Neural progenitor cell (in vitro differentiated cells): Measurements from ENCODE around the gene LARGE1. TPM values are rescaled to one million over a fixed set of nuclear protein-coding genes. Genes with fewer than 3 reads are reported as not detected.

ENCODE experiments used
- DNase-seq: peaks from one replicate; pipeline ENCODE4 v3.0.0-alpha.2; 2016; ENCODE audit warnings: low spot score
- H2AFZ ChIP-seq: fragments of 200-600 bp; sonication (generic); replicated peaks from 2 replicates; pipeline ENCODE4 v1.6.1; 2016; ENCODE audit warnings: antibody characterized with exemption
- H3F3A ChIP-seq: fragments of 200-600 bp; sonication (generic); 2 replicates; pipeline ENCODE4 v1.6.1; 2016; ENCODE audit warnings: antibody characterized with exemption, low read depth
- H3K27ac ChIP-seq: fragments of 200-600 bp; sonication (generic); 2 replicates; pipeline ENCODE4 v1.5.1; 2016; ENCODE audit warnings: mild to moderate bottlenecking
- H3K27me3 ChIP-seq: fragments of 200-600 bp; sonication (generic); 2 replicates; pipeline ENCODE4 v1.6.1; 2016; ENCODE audit warnings: mild to moderate bottlenecking, moderate library complexity
- H3K36me3 ChIP-seq: fragments of 200-600 bp; sonication (generic); 2 replicates; pipeline ENCODE4 v1.5.1; 2016
- H3K4me1 ChIP-seq: fragments of 200-600 bp; sonication (generic); 2 replicates; pipeline ENCODE4 v1.6.1; 2016; ENCODE audit warnings: mixed run types
- H3K4me2 ChIP-seq: fragments of 200-600 bp; sonication (generic); 2 replicates; pipeline ENCODE4 v1.6.1; 2016
- H3K4me3 ChIP-seq: fragments of 200-600 bp; sonication (generic); 2 replicates; pipeline ENCODE4 v1.5.1; 2016
- H3K79me2 ChIP-seq: fragments of 200-600 bp; sonication (generic); 2 replicates; pipeline ENCODE4 v1.6.1; 2016; ENCODE audit warnings: low read depth
- H3K9ac ChIP-seq: fragments of 200-600 bp; sonication (generic); 2 replicates; pipeline ENCODE4 v1.6.1; 2016
- H3K9me3 ChIP-seq: fragments of 200-600 bp; sonication (generic); 2 replicates; pipeline ENCODE4 v1.5.1; 2016; ENCODE audit warnings: low read depth
- H4K20me1 ChIP-seq: fragments of 200-600 bp; sonication (generic); 2 replicates; pipeline ENCODE4 v1.6.1; 2016; ENCODE audit warnings: low read depth
- H3K27ac Mint-ChIP-seq: 3 replicates; pipeline ENCODE4 v1.8.0; 2021; ENCODE audit warnings: mixed read lengths
- H3K27me3 Mint-ChIP-seq: 2 replicates; pipeline ENCODE4 v1.8.0; 2022; ENCODE audit warnings: low read depth, mild to moderate bottlenecking, inconsistent platforms, moderate library complexity, mixed read lengths; ENCODE audit not compliant: insufficient read depth
- H3K36me3 Mint-ChIP-seq: 3 replicates; pipeline ENCODE4 v1.8.0; 2021; ENCODE audit warnings: mixed read lengths
- H3K4me1 Mint-ChIP-seq: 3 replicates; pipeline ENCODE4 v1.8.0; 2021; ENCODE audit warnings: mixed read lengths
- H3K4me3 Mint-ChIP-seq: 3 replicates; pipeline ENCODE4 v1.8.0; 2021; ENCODE audit warnings: mild to moderate bottlenecking, moderate library complexity, mixed read lengths
- H3K9me3 Mint-ChIP-seq: 3 replicates; pipeline ENCODE4 v1.8.0; 2020; ENCODE audit warnings: mixed read lengths
- CTCF ChIP-seq: fragments of 200-600 bp; sonication (generic); IDR thresholded peaks from 2 replicates; pipeline ENCODE4 v1.5.1; 2017; ENCODE audit warnings: antibody characterized with exemption, mild to moderate bottlenecking
- EZH2 ChIP-seq: fragments of 200-600 bp; sonication (generic); IDR thresholded peaks from 2 replicates; pipeline ENCODE4 v1.6.1; 2017; ENCODE audit warnings: antibody characterized with exemption, mild to moderate bottlenecking, moderate library complexity
- EZH2phosphoT487 ChIP-seq: fragments of 200-600 bp; sonication (generic); IDR thresholded peaks from 2 replicates; pipeline ENCODE4 v1.6.1; 2017; ENCODE audit warnings: antibody characterized with exemption
- total RNA-seq: library from RNA; depleted of rRNA; stranded (reverse); fragments of >200 nt; gene quantifications from 2 replicates; pipeline ENCODE4 v1.2.3, GENCODE V29; 2015; ENCODE audit warnings: low replicate concordance

Gene LARGE1
- total RNA-seq, 1 donor from 2014 or later: 24.9 TPM

GRCh38 chr22:33580310-33580709, 340.0 kb downstream of the LARGE1 start:
- Histone ChIP-seq H3K27me3 (no peaks in the 10 kb centered on the region), H3K79me2 (no peaks in the 10 kb centered on the region), H2AFZ (no peak overlapping the region), H3K9me3 (no peaks in the 10 kb centered on the region), H3K4me2 (no peak overlapping the region), H4K20me1 (no peaks in the 10 kb centered on the region), H3F3A (no peaks in the 10 kb centered on the region), H3K4me3 (no peak overlapping the region), H3K9ac (no peak overlapping the region), H3K36me3 (no peaks in the 10 kb centered on the region), H3K4me1 (peaks cover 3% of the 10 kb centered on the region), H3K27ac (no peak overlapping the region)
- Mint-ChIP-seq H3K27ac (no peak overlapping the region), H3K4me1 (peaks cover 46% of the 10 kb centered on the region), H3K4me3 (no peak overlapping the region), H3K27me3 (peaks cover 2% of the 10 kb centered on the region), H3K36me3 (no peaks in the 10 kb centered on the region), H3K9me3 (no peaks in the 10 kb centered on the region)
- no peak for DNase-seq
- TF ChIP-seq EZH2phosphoT487: no peak
- TF ChIP-seq EZH2: no peak
- TF ChIP-seq CTCF: no peak

- Histone ChIP-seq H3K4me2 (no peak overlapping the region), H3K4me1 (no peaks in the 10 kb centered on the region), H2AFZ (no peak overlapping the region), H3K9me3 (no peaks in the 10 kb centered on the region), H3K27ac (no peak overlapping the region), H3K4me3 (no peak overlapping the region), H4K20me1 (no peaks in the 10 kb centered on the region), H3K9ac (no peak overlapping the region), H3K36me3 (no peaks in the 10 kb centered on the region), H3K79me2 (no peaks in the 10 kb centered on the region), H3K27me3 (no peaks in the 10 kb centered on the region), H3F3A (no peaks in the 10 kb centered on the region)
- H3K4me3 Mint-ChIP-seq: no peak overlapping the region
- peaks cover 41% of the 10 kb centered on the region for H3K4me1 Mint-ChIP-seq
- no peaks in the 10 kb centered on the region for H3K9me3 Mint-ChIP-seq
- no peaks in the 10 kb centered on the region for H3K36me3 Mint-ChIP-seq
- H3K27ac Mint-ChIP-seq: peak overlapping the region; percentile 83
- TF ChIP-seq EZH2phosphoT487 (no peak), CTCF (peak; percentile 86)
- DNase-seq: peak; percentile 77
- H3K27me3 Mint-ChIP-seq: peaks cover 2% of the 10 kb centered on the region
Observed at GRCh38 chr22:33579448-33580093, 340.7 kb downstream of the LARGE1 start.

- Histone ChIP-seq H3K9ac (no peak overlapping the region), H3K4me1 (no peaks in the 10 kb centered on the region), H3K36me3 (no peaks in the 10 kb centered on the region), H3K27me3 (no peaks in the 10 kb centered on the region), H2AFZ (no peak overlapping the region), H3F3A (no peaks in the 10 kb centered on the region), H3K27ac (no peak overlapping the region), H4K20me1 (no peaks in the 10 kb centered on the region), H3K9me3 (no peaks in the 10 kb centered on the region), H3K79me2 (no peaks in the 10 kb centered on the region), H3K4me2 (no peak overlapping the region), H3K4me3 (no peak overlapping the region)
- Mint-ChIP-seq H3K9me3 (no peaks in the 10 kb centered on the region), H3K27me3 (peaks cover 2% of the 10 kb centered on the region), H3K27ac (no peak overlapping the region), H3K36me3 (peaks cover 1% of the 10 kb centered on the region), H3K4me1 (peaks cover 41% of the 10 kb centered on the region), H3K4me3 (no peak overlapping the region)
- no peak for DNase-seq
- TF ChIP-seq EZH2phosphoT487 (no peak), EZH2 (no peak)
Observed at GRCh38 chr22:33578752-33579151, 341.5 kb downstream of the LARGE1 start.

GRCh38 chr22:33577862-33578411, 342.3 kb downstream of the LARGE1 start:
- Mint-ChIP-seq H3K4me3 (no peak overlapping the region), H3K27me3 (peaks cover 2% of the 10 kb centered on the region)

More at GRCh38 chr22:33577862-33578411, 342.3 kb downstream of the LARGE1 start:
- no peaks in the 10 kb centered on the region for H3K27me3 ChIP-seq
- H4K20me1 ChIP-seq: no peaks in the 10 kb centered on the region
- H3K9me3 ChIP-seq: no peaks in the 10 kb centered on the region
- Mint-ChIP-seq H3K27ac (no peak overlapping the region), H3K9me3 (no peaks in the 10 kb centered on the region), H3K36me3 (peaks cover 3% of the 10 kb centered on the region), H3K4me1 (peaks cover 41% of the 10 kb centered on the region)
- no peak for TF ChIP-seq EZH2
- no peak for TF ChIP-seq EZH2phosphoT487
- TF ChIP-seq CTCF: no peak
- H3K4me1 ChIP-seq: no peaks in the 10 kb centered on the region
- no peak overlapping the region for H3K9ac ChIP-seq
- H3F3A ChIP-seq: no peaks in the 10 kb centered on the region
- no peak overlapping the region for H3K27ac ChIP-seq
- no peaks in the 10 kb centered on the region for H3K79me2 ChIP-seq
- no peak for DNase-seq
- no peak overlapping the region for H2AFZ ChIP-seq
- no peaks in the 10 kb centered on the region for H3K36me3 ChIP-seq
- H3K4me3 ChIP-seq: no peak overlapping the region
- no peak overlapping the region for H3K4me2 ChIP-seq
